Ovary (tissue), 9 donors: ENCODE data around the gene SDK1. TPM values are rescaled to one million over a fixed set of nuclear protein-coding genes. Genes with fewer than 3 reads are reported as not detected.

ENCODE experiments used
- DNase-seq, 5 donors: peaks; one replicate each; pipeline ENCODE4 v3.0.0-alpha.2; 2019 to 2020
- H3K27ac ChIP-seq, 2 donors: fragments of 200-600 bp; one replicate each; pipeline versions ENCODE4 v1.5.1 to v1.8.0; 2019 to 2022
- H3K27me3 ChIP-seq: fragments of 200-600 bp; one replicate; pipeline ENCODE4 v1.8.0; 2022
- H3K36me3 ChIP-seq: fragments of 200-600 bp; sonication (generic); one replicate; pipeline ENCODE4 v1.5.1; 2019
- H3K4me1 ChIP-seq: one replicate; pipeline ENCODE4 v1.8.1; 2013; ENCODE audit warnings: mild to moderate bottlenecking, moderate library complexity; ENCODE audit not compliant: insufficient read depth
- H3K4me3 ChIP-seq: fragments of 200-600 bp; sonication (generic); one replicate; pipeline ENCODE4 v1.5.1; 2017
- H3K9me3 ChIP-seq, 2 donors: fragments of 200-600 bp in 1 of 2; sonication (generic) in 1 of 2; one replicate each; pipeline versions ENCODE4 v1.5.1 to v1.8.1; 2013 to 2019; ENCODE audit warnings: mild to moderate bottlenecking in 1 of 2, moderate library complexity in 1 of 2
- CTCF ChIP-seq, 3 donors: fragments of 450-650 bp in 2 of 3; fragments of 200-600 bp in 1 of 3; IDR thresholded peaks; one replicate each; pipeline versions ENCODE4 v1.5.1 to v1.8.0; 2016 to 2022; ENCODE audit warnings: antibody characterized with exemption in 3 of 3, mild to moderate bottlenecking in 1 of 3
- EP300 ChIP-seq: sonication (generic); formaldehyde crosslinking; IDR thresholded peaks from one replicate; pipeline ENCODE4 v1.6.1; 2017; ENCODE audit warnings: antibody characterized with exemption
- POLR2A ChIP-seq: fragments of 450-650 bp; IDR thresholded peaks from one replicate; pipeline ENCODE4 v1.6.1; 2017; ENCODE audit warnings: antibody characterized with exemption, mild to moderate bottlenecking, moderate library complexity
- WGBS, 3 donors: extraction: QIAGEN DNeasy Blood & Tissue Kit in 1 of 3; methylation state at CpG; one replicate each; pipeline versions ENCODE4 v1.1.5 to v1.1.7; 2013 to 2017; 5-methylcytosine and 5-hydroxymethylcytosine counted together
- intact Hi-C, 4 donors: fragments of 100-400 bp; cut with DNase I; formaldehyde crosslinking; loops; one replicate each; pipeline versions ENCODE4 v1.11.0 to v1.15.1; 2022 to 2023
- polyA plus RNA-seq, 2 donors: library from polyadenylated mRNA; stranded (reverse); fragments of 200-250 nt in 1 of 2; fragments of 350-450 nt in 1 of 2; fragmentation: Illumina TruSeq in 1 of 2; extraction: RNeasy Lipid Tissue Mini Kit (QIAGEN cat#74804) in 1 of 2; gene quantifications; one replicate each; pipeline ENCODE4 v1.2.3, GENCODE V29; 2013 to 2014
- total RNA-seq, 7 donors: library from RNA; depleted of rRNA in 2 of 7; stranded (reverse); fragments of >200 nt in 2 of 7; fragmentation: NEBNext Ultra II Directional in 3 of 7; extraction: Animal tissue kit (Norgen Biotek cat#: 25700) in 3 of 7; gene quantifications; one replicate each; pipeline versions ENCODE4 v1.1.0 to v1.2.4, GENCODE V29; 2016 to 2023
- donor health status: DM: no; HTN: no; CAD: no; lungs with moderate emphysema.
- donor health status: DM: no; HTN: no; CAD: no.
- donor health status: Bipolar disorder and iron deficiency.
- donor health status: DM: yes; HTN: yes; CAD: no.
- donor health status: DM: no; HTN: no; CAD: no.
- donor health status: DM: yes; HTN: yes; CAD: no.

SDK1 gene
- total and polyA plus RNA-seq, 9 donors = 1.2 to 13.3 (median 4.4) TPM

DNA sequence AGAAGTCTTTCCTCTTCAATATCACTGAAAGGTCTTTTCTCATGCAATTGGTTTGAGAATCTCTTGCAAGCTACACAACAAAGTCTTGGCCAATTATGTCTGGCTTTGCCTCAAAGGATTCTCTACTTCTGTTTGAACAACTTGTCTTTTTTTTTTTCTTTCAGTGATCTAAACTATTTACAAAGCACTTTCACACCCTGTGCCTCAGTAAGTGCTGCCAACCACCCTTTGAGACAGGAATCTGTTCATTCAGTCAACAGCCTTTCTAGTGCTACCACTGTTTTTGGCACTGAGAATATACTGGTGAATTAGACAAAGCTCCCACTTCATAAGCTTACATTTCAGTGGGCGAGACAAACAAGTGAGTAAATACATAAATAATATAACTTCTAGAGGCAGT lies 26.9 kb upstream of the SDK1 start:
- Histone ChIP-seq H3K27me3 (no peaks in the 10 kb centered on the region), H3K4me3 (no peak overlapping the region), H3K4me1 (no peaks in the 10 kb centered on the region), H3K9me3 (no peaks in the 10 kb centered on the region), H3K36me3 (no peaks in the 10 kb centered on the region), H3K27ac (no peak overlapping the region)
- TF ChIP-seq EP300 = no peak
- no peak for TF ChIP-seq CTCF (IDR thresholded peaks at IDR 0.05)
- DNase-seq = no peak
- 84 to 97% (median 91%) methylated on average over 1 of the region's 1 CpG for WGBS, 3 donors
- intact Hi-C loops = no loop called here

DNA sequence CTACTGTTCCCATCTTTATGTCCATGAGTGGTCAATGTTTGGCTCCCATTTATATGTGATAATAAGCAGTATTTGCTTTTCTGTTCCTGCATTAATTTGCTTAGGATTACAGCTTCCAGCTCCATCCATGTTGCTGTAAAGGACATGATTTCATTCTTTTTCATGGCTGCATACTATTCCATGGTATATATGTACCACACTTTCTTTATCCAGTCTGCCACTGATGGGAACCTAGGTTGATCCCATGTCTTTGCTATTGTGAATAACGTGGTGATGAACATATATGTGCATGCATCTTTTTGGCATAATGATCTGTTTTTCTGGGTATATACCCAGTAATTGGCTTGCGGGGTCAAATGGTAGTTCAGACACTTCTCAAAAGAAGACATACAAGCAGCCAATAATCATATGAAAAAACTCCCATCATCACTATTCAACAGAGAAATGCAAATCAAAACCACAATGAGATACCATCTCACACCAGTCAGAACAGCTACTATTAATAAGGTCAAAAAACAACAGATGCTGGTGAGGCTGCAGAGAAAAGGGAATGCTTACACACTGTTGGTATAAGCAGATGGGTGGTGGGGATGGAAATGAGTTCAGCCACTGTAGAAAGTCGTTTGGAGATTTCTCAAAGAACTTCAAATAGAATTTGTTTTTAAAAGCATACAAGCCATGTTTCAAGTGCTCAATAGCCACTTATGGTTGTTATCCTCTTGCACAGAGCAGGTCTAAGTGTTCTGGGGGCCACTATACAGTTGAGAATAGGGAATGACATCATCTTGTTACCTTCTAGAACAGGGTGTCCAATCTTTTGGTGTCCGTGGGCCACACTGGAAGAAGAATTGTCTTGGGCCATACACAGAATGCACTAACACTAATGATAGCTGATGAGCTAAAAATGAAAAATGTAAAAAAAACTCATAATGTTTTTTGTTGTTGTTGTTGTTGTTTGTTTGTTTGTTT lies 23.2 kb upstream of the SDK1 start:
- no peak for TF ChIP-seq POLR2A
- no peak for TF ChIP-seq CTCF (IDR thresholded peaks at IDR 0.05)
- no peak for TF ChIP-seq EP300
- WGBS, 3 donors = 64 to 79% (median 66%) methylated on average over 4 of the region's 4 CpGs
- Histone ChIP-seq H3K4me1 (no peaks in the 10 kb centered on the region), H3K9me3 (no peaks in the 10 kb centered on the region), H3K36me3 (no peaks in the 10 kb centered on the region), H3K27ac (no peak overlapping the region), H3K4me3 (no peak overlapping the region), H3K27me3 (no peaks in the 10 kb centered on the region)
- DNase-seq = no peak
- intact Hi-C loops = no loop called here

DNA sequence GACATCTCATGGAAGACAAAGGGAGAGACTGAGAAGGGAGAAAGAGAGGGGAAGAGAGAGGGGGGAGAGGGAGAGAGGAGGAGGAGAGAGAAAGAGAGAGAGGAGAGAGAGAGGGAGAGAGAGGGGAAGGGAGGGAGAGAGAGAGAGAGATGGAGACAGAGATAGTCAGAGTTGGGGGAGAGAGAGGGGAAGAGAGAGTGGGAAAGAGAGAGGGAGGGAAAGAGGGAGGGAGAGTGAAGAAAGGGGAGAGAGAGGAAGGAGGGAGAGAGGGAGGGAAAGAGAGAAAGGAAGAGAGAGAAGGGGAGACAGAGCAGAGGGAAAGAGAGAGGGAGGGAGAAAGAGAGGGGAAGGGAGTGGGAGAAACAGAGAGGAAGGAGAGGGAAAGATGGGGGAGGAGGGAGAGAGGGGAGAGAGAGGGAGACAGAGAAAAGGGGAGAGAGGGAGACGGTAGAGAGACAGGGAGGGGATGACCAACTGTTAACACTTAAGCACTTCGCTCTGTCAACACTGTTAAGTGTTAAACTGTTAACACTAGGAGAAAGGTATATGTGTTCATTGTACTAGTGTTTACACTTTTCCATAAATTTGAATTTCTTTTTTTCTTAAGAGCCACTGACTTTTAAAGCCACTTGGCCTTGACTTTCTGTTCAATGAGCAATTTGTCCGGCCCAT lies 21.8 kb upstream of the SDK1 start:
- Histone ChIP-seq H3K27me3 (no peaks in the 10 kb centered on the region), H3K9me3 (no peaks in the 10 kb centered on the region), H3K4me3 (no peak overlapping the region), H3K36me3 (no peaks in the 10 kb centered on the region), H3K27ac (no peak overlapping the region), H3K4me1 (no peaks in the 10 kb centered on the region)
- 53 to 66% (median 61%) methylated on average over 3 of the region's 3 CpGs for WGBS, 3 donors
- no peak for DNase-seq
- intact Hi-C loops = no loop called here
- TF ChIP-seq POLR2A (no peak), CTCF (IDR thresholded peaks at IDR 0.05) (no peak), EP300 (no peak)

DNA sequence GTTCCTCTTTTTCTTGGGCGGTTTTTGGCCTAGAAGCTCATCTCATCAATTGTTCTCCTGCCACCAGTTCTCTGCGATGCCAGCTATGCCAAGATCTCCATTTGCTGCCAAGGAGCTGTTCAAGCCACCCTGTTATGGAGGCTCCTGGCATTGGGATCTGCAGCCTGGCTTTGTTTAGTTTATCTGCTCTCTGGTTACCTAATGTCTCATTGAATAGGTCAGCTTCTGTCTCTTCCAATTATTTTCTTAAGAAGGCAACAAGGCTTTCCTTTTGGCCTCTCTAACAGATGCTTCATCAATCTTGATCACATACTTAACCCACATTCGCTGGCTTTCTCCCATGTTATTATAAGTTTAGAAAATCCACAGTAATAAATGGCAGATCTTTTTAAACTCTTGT lies 20.6 kb upstream of the SDK1 start:
- Histone ChIP-seq H3K27ac (no peak overlapping the region), H3K36me3 (no peaks in the 10 kb centered on the region), H3K4me3 (no peak overlapping the region), H3K9me3 (no peaks in the 10 kb centered on the region), H3K27me3 (no peaks in the 10 kb centered on the region), H3K4me1 (no peaks in the 10 kb centered on the region)
- DNase-seq = no peak
- intact Hi-C loops = no loop called here
- no peak for TF ChIP-seq CTCF (IDR thresholded peaks at IDR 0.05)
- TF ChIP-seq EP300 = no peak
- 84 to 88% (median 85%) methylated on average over 3 of the region's 3 CpGs for WGBS, 3 donors
